ENCODE measurements around the gene PERM1.
A peak's percentile ranks its signal among the peaks of the same experiment; 100 is the strongest.

PERM1 gene

DNA sequence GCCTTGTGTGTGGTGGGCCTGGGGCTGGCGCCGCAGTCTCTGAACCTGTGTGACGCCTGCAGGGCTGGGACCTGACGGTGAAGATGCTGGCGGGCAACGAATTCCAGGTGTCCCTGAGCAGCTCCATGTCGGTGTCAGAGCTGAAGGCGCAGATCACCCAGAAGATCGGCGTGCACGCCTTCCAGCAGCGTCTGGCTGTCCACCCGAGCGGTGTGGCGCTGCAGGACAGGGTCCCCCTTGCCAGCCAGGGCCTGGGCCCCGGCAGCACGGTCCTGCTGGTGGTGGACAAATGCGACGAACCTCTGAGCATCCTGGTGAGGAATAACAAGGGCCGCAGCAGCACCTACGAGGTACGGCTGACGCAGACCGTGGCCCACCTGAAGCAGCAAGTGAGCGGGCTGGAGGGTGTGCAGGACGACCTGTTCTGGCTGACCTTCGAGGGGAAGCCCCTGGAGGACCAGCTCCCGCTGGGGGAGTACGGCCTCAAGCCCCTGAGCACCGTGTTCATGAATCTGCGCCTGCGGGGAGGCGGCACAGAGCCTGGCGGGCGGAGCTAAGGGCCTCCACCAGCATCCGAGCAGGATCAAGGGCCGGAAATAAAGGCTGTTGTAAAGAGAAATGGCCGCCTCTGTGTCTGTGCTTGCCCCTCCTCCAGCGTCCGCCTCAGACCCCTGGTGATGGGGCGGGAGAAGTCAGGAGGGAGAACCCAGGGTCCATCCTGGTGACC is 32.2 kb upstream of the PERM1 start:
- TF ChIP-seq CREB1 (IDR thresholded peaks at IDR 0.05; ENCODE audit: low read depth) (no peak), MAX (IDR thresholded peaks at IDR 0.05) (no peak), ZBTB7A (IDR thresholded peaks at IDR 0.05; ENCODE audit: low read depth) (no peak), RAD21 (IDR thresholded peaks at IDR 0.05; ENCODE audit: low read depth) (no peak), TEAD4 (IDR thresholded peaks at IDR 0.05) (no peak), TAF1 (IDR thresholded peaks at IDR 0.05; ENCODE audit: low read depth) (no peak), EP300 (IDR thresholded peaks at IDR 0.05; ENCODE audit: borderline replicate concordance) (no peak), EGR1 (IDR thresholded peaks at IDR 0.05) (no peak), FOXM1 (IDR thresholded peaks at IDR 0.05; ENCODE audit: borderline replicate concordance, low read depth) (no peak), NFIC (IDR thresholded peaks at IDR 0.05) (no peak)
- TF ChIP-seq, protein P1, sequence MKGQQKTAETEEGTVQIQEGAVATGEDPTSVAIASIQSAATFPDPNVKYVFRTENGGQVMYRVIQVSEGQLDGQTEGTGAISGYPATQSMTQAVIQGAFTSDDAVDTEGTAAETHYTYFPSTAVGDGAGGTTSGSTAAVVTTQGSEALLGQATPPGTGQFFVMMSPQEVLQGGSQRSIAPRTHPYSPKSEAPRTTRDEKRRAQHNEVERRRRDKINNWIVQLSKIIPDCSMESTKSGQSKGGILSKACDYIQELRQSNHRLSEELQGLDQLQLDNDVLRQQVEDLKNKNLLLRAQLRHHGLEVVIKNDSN (IDR thresholded peaks at IDR 0.05) = no peak

- TF ChIP-seq FOXM1 (IDR thresholded peaks at IDR 0.05; ENCODE audit: borderline replicate concordance, low read depth) (no peak), RAD21 (IDR thresholded peaks at IDR 0.05; ENCODE audit: low read depth) (no peak), NFIC (IDR thresholded peaks at IDR 0.05) (0 out of 2 replicates have a peak, but pooled peaks have one; percentile 10), MAX (IDR thresholded peaks at IDR 0.05) (no peak), CREB1 (IDR thresholded peaks at IDR 0.05; ENCODE audit: low read depth) (no peak), YY1 (IDR thresholded peaks at IDR 0.05; ENCODE audit: low read depth) (no peak)
Measured at GRCh38 chr1:1013105-1013921, 31.4 kb upstream of the PERM1 start, which contains the start of gene ISG15. Gene ISG15, plus strand, starts transcription at chr1:1013497. Its CDS starts 77 bp downstream, at chr1:1013574.

DNA sequence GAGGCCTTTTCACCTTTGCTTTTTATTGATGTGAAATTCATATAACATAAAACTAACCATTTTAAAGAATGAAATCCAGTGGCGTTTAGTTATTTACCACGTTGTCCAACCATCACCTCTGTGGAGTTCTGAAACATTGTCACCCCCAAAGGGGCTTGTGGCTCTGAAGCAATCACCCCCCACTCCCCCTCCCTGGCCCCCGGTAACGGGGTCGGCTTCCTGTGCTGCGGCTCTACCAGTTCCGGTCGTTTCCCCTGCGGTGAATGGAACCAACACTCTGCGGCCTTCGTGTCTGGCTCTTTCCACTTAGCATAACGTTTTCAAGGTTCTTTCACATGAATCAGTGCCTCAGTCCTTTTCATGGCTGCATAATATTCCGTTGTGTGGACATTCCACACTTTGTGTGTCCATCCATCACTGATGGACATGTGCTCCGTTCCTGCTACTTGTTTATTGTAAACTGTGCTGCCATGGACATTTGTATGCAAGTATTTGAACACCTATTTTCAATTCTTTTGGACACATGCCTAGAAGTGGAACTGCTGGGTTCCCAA is 29.6 kb upstream of the PERM1 start:
- TF ChIP-seq CEBPB (IDR thresholded peaks at IDR 0.05) (no peak), CREB1 (IDR thresholded peaks at IDR 0.05; ENCODE audit: low read depth) (no peak), TCF12 (IDR thresholded peaks at IDR 0.05; ENCODE audit: low read depth) (no peak), YY1 (IDR thresholded peaks at IDR 0.05; ENCODE audit: low read depth) (no peak), NFIC (IDR thresholded peaks at IDR 0.05) (no peak), MAX (IDR thresholded peaks at IDR 0.05) (no peak)
- TF ChIP-seq, protein P1 (IDR thresholded peaks at IDR 0.05) = no peak

GRCh38 chr1:1006305-1007159 is 24.6 kb upstream of the PERM1 start:
- TF ChIP-seq MAX (IDR thresholded peaks at IDR 0.05) = no peak
- no peak for TF ChIP-seq NFIC (IDR thresholded peaks at IDR 0.05)
- TF ChIP-seq, protein P1 (IDR thresholded peaks at IDR 0.05) = no peak

- TF ChIP-seq, protein P2, sequence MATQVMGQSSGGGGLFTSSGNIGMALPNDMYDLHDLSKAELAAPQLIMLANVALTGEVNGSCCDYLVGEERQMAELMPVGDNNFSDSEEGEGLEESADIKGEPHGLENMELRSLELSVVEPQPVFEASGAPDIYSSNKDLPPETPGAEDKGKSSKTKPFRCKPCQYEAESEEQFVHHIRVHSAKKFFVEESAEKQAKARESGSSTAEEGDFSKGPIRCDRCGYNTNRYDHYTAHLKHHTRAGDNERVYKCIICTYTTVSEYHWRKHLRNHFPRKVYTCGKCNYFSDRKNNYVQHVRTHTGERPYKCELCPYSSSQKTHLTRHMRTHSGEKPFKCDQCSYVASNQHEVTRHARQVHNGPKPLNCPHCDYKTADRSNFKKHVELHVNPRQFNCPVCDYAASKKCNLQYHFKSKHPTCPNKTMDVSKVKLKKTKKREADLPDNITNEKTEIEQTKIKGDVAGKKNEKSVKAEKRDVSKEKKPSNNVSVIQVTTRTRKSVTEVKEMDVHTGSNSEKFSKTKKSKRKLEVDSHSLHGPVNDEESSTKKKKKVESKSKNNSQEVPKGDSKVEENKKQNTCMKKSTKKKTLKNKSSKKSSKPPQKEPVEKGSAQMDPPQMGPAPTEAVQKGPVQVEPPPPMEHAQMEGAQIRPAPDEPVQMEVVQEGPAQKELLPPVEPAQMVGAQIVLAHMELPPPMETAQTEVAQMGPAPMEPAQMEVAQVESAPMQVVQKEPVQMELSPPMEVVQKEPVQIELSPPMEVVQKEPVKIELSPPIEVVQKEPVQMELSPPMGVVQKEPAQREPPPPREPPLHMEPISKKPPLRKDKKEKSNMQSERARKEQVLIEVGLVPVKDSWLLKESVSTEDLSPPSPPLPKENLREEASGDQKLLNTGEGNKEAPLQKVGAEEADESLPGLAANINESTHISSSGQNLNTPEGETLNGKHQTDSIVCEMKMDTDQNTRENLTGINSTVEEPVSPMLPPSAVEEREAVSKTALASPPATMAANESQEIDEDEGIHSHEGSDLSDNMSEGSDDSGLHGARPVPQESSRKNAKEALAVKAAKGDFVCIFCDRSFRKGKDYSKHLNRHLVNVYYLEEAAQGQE (IDR thresholded peaks at IDR 0.05; ENCODE audit: low read depth) = no peak
- no peak for TF ChIP-seq MAX (IDR thresholded peaks at IDR 0.05)
- TF ChIP-seq TCF12 (IDR thresholded peaks at IDR 0.05; ENCODE audit: low read depth) = no peak
- TF ChIP-seq NFIC (IDR thresholded peaks at IDR 0.05) = no peak
- TF ChIP-seq CREB1 (IDR thresholded peaks at IDR 0.05; ENCODE audit: low read depth) = no peak
- TF ChIP-seq TAF1 (IDR thresholded peaks at IDR 0.05; ENCODE audit: low read depth) = no peak
Measured at GRCh38 chr1:1005774-1006304, 23.9 kb upstream of the PERM1 start.
